NCI-H460 (cell line): ENCODE measurements around the gene ALAS2. TPM values are rescaled to one million over a fixed set of nuclear protein-coding genes. Genes with fewer than 3 reads are reported as not detected.

Experiments
- total RNA-seq: library from RNA; depleted of rRNA; stranded (reverse); fragments of >200 nt; shearing (Covaris generic); gene quantifications from 2 replicates; pipeline ENCODE4 v1.2.3, GENCODE V29; 2014; rRNA removed

The ALAS2 gene
- total RNA-seq, 1 experiment from 2014 or later, result not detected

Other genes with a start within 250 kb of the ALAS2 start
- gene ITIH6, start 232.7 kb downstream of the ALAS2 start, total RNA-seq, result 0.02 and 0.03 TPM in 2 replicates
- gene MAGED2, start 223.2 kb downstream of the ALAS2 start, total RNA-seq, result 48.9 and 60.3 TPM in 2 replicates
- 0.22 and 0.89 TPM in 2 replicates for gene TRO, start 110.2 kb downstream of the ALAS2 start, total RNA-seq
- gene PFKFB1, start 36.8 kb downstream of the ALAS2 start, total RNA-seq, result 0.35 TPM in 1 of 2 replicates, not detected in the other
- gene APEX2, start 30.6 kb downstream of the ALAS2 start, total RNA-seq, result 15.3 and 17.4 TPM in 2 replicates
- not detected in 2 replicates for gene PAGE2B, start 44.1 kb upstream of the ALAS2 start, total RNA-seq
- not detected in 2 replicates for gene PAGE2, start 58.0 kb upstream of the ALAS2 start, total RNA-seq
- gene PAGE5, start 189.4 kb upstream of the ALAS2 start, total RNA-seq, result not detected in 2 replicates
- not detected in 2 replicates for gene PAGE3, start 233.9 kb upstream of the ALAS2 start, total RNA-seq